ENCODE measurements around the gene MICB. TPM values are rescaled to one million over a fixed set of nuclear protein-coding genes. Genes with fewer than 3 reads are reported as not detected.

The MICB gene
- total and polyA plus RNA-seq, 9 of the 15 experiments (the other 6 are each of a cell fraction or from before 2014, with no cell fraction given), result 13.3 to 34.5 (median 19.8) TPM

DNA sequence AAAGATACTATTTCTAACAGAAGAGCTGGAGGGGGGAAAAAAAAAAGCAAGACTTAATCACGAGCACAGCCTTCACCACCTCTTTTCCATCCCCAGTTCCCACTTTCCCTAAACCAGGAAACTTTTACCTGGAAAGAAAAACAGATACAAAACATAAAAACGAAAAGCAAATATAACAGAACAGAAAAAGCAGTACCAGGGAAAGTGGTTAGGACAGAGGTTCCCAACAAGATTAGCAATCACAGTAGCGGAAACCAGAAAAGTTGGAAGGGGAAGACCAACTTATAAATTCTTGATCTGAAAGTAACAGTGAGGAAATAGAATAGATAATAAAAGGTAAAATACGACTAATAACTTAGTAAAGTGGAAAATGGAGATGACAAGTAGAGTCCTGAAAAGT lies 42.7 kb downstream of the MICB start (continued):
- TF ChIP-seq, protein P1, sequence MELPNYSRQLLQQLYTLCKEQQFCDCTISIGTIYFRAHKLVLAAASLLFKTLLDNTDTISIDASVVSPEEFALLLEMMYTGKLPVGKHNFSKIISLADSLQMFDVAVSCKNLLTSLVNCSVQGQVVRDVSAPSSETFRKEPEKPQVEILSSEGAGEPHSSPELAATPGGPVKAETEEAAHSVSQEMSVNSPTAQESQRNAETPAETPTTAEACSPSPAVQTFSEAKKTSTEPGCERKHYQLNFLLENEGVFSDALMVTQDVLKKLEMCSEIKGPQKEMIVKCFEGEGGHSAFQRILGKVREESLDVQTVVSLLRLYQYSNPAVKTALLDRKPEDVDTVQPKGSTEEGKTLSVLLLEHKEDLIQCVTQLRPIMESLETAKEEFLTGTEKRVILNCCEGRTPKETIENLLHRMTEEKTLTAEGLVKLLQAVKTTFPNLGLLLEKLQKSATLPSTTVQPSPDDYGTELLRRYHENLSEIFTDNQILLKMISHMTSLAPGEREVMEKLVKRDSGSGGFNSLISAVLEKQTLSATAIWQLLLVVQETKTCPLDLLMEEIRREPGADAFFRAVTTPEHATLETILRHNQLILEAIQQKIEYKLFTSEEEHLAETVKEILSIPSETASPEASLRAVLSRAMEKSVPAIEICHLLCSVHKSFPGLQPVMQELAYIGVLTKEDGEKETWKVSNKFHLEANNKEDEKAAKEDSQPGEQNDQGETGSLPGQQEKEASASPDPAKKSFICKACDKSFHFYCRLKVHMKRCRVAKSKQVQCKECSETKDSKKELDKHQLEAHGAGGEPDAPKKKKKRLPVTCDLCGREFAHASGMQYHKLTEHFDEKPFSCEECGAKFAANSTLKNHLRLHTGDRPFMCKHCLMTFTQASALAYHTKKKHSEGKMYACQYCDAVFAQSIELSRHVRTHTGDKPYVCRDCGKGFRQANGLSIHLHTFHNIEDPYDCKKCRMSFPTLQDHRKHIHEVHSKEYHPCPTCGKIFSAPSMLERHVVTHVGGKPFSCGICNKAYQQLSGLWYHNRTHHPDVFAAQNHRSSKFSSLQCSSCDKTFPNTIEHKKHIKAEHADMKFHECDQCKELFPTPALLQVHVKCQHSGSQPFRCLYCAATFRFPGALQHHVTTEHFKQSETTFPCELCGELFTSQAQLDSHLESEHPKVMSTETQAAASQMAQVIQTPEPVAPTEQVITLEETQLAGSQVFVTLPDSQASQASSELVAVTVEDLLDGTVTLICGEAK (IDR thresholded peaks at IDR 0.05), result peak; percentile 59; the same call in 1 of the 2 replicates
- TF ChIP-seq, protein P1 (CRISPR knock-in tag; IDR thresholded peaks at IDR 0.05), result no peak
- TF ChIP-seq DNMT1 (IDR thresholded peaks at IDR 0.05), result peak; percentile 41; the same call in 1 of the 2 replicates
- 0 out of 2 replicates have a peak, but pooled peaks have one; percentile 1 for TF ChIP-seq HMBOX1 (IDR thresholded peaks at IDR 0.05)
- no peak for TF ChIP-seq ZFP91 (CRISPR knock-in tag; IDR thresholded peaks at IDR 0.05)
- 0 out of 2 replicates have a peak, but pooled peaks have one; percentile 9 for TF ChIP-seq PREB (CRISPR knock-in tag; IDR thresholded peaks at IDR 0.05)
- TF ChIP-seq RHOXF2B (CRISPR knock-in tag; conservative IDR thresholded peaks at IDR 0.05), result no peak
- TF ChIP-seq SRF (CRISPR knock-in tag; IDR thresholded peaks at IDR 0.05), result peak in 1 of 2 experiments; percentile 53; a peak in 1 of 4 replicates
- TF ChIP-seq, protein P2, sequence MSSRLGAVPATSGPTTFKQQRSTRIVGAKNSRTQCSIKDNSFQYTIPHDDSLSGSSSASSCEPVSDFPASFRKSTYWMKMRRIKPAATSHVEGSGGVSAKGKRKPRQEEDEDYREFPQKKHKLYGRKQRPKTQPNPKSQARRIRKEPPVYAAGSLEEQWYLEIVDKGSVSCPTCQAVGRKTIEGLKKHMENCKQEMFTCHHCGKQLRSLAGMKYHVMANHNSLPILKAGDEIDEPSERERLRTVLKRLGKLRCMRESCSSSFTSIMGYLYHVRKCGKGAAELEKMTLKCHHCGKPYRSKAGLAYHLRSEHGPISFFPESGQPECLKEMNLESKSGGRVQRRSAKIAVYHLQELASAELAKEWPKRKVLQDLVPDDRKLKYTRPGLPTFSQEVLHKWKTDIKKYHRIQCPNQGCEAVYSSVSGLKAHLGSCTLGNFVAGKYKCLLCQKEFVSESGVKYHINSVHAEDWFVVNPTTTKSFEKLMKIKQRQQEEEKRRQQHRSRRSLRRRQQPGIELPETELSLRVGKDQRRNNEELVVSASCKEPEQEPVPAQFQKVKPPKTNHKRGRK (tag; IDR thresholded peaks at IDR 0.05), result peak; percentile 65; the same call in 1 of the 2 replicates
- no peak for TF ChIP-seq NCOA1 (IDR thresholded peaks at IDR 0.05; ENCODE audit: low read depth)
- TF ChIP-seq NCOA4 (IDR thresholded peaks at IDR 0.05; ENCODE audit: partially characterized antibody), result peak; percentile 30

Data from K562 (cell line).